HG03045 (cell line): ENCODE results near the gene UBE2M.
A peak's percentile ranks its signal among the peaks of the same experiment; 100 is the strongest.
"Not testable (repeated sequence)": the region's sequence is repeated elsewhere in the genome, so short reads cannot be mapped to it uniquely, and the experiment has no call there.

Experiments
- ATAC-seq: cut with Tn5 transposase; IDR thresholded peaks from one replicate; pipeline ENCODE4 v1.9.1; 2021; ENCODE audit warnings: mild to moderate bottlenecking, moderate library complexity; ENCODE audit not compliant: unreplicated experiment

The UBE2M gene

DNA sequence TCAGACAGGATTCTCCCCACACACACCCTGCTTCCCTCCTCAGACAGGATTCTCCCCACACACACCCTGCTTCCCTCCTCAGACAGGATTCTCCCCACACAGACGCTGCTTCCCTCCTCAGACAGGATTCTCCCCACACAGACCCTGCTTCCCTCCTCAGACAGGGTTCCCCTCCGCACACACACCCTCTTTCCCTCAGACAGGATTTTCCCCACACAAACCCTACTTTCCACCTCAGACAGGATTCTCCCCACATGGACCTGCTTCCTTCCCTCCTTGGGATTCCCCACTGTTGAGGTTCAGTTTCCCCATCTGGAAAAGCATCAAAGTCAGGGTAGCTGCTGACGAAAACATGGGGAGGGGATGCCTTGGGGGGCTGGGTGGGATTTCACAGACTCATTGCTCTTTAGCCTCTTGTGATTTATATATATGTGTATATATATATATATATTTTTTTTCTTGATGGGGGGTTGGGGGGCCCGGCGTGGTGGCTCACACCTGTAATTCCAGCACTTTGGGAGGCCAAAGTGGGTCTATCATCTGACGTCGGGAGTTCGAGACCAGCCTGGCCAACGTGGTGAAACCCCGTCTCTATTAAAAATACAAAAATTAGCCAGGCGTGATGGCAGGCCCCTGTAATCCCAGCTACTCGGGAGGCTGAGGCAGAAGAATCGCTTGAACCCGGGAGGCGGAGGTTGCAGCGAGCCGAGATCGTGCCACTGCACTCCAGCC is 15.6 kb downstream of the UBE2M start:
- not testable (repeated sequence) for ATAC-seq

DNA sequence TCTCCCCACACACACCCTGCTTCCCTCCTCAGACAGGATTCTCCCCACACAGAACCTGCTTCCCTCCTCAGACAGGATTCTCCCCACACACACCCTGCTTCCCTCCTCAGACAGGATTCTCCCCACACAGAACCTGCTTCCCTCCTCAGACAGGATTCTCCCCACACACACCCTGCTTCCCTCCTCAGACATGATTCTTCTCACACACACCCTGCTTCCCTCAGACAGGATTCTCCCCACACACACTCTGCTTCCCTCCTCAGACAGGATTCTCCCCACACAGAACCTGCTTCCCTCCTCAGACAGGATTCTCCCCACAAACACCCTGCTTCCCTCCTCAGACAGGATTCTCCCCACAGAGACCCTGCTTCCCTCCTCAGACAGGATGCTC is 19.2 kb downstream of the UBE2M start:
- not testable (repeated sequence) for ATAC-seq

DNA sequence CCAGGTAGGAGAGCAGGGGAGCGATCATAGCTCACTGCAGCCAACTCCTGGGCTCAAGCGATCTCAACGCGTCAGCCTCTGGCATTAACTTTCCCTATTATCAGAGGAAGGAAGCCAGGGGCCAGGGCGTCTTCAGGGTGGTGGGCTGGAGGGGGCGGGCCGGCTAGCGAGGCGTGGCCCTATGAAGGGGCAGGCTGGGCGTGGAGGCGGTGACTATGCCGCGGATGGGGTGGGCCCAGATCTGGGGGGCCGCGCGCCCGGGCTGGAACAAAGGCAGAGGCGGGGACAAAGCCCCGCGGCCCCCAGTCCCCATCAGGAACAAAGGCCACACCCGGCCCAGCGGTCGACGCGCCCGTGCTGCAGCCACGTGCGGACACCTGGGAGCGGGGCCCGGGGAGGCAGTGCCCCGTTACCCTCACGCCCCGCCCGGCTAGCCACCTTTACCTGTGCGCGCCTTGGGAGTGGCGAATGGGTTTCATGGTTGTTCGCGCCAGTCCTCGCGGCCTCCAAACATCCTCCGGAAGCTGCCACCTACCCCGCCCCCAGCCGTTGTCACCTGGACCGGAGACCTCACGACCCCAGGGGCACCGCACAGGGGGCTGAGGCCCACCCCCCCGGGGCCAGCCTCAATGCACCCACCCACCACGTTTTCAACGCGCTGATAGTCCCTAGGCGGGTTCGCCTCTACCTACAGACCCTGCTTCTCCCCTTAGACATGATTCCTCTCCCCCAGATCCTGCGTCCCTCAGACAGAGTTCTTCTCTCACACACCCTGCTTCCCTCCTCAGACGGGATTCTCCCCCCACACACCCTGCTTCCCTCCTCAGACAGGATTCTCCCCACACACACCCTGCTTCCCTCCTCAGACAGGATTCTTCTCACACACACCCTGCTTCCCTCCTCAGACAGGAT is 19.9 kb downstream of the UBE2M start:
- no peak for ATAC-seq

DNA sequence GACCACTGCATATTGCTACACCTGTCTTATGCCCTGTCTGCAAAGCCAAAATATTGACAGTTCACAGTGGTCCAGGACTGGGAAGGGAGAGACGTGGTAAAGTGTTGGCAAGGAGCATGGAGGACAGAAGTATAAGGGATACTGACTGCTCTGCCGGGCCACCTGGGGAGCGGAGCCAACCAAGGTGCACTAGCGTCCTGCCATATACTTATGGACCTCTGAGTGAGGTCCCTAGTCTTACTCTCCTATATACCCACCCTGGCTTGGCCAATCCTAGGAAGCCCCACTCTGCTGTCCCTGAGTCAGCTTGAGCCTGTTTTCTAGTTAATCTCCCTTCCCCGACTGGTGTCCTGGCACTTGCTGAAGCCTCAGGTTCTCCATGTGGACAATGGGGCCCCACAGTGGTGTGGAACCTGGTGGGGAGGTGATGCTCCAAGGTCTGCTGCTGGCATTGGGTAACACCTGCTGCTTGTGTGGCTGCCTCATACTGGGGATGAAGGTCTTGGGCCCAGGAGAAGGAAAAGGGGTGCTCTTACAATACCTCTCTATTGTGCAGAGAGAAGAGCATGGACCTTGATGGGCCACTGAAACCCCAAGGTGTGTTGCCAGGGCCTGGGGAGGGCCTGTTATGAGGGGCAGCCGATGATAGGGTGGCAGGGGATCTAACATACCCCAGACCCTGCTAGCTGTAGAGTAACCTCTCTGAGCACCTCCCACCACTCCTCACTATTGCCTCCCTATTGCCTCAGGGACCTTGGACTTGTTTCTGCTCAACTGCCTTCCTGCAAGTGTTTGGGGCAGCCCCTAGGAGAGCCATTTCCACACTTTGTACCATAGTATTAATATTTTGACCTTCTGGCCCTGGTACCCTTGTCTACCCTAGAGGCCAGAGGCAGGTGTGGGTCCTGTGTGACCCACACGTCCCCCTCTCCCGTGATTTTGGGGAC is 21.3 kb downstream of the UBE2M start:
- no peak for ATAC-seq

DNA sequence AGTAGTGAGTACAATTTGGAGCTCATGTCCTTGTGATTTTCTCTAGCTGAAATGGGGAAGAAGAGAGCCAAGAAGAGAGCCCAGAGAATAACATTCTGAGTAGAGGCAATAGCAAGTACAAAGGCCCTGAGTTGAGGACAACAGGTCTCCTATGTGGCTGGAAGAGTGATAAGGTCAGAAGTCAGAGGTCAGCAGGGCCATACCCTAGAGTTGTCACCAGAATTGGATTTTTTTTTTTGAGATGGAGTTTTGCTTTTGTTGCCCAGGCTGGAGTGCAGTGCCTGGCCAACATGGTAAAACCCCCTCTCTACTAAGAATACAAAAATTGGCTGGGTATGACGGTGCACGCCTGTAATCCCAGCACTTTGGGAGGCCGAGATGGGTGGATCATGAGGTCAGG is 22.6 kb downstream of the UBE2M start:
- no peak for ATAC-seq

DNA sequence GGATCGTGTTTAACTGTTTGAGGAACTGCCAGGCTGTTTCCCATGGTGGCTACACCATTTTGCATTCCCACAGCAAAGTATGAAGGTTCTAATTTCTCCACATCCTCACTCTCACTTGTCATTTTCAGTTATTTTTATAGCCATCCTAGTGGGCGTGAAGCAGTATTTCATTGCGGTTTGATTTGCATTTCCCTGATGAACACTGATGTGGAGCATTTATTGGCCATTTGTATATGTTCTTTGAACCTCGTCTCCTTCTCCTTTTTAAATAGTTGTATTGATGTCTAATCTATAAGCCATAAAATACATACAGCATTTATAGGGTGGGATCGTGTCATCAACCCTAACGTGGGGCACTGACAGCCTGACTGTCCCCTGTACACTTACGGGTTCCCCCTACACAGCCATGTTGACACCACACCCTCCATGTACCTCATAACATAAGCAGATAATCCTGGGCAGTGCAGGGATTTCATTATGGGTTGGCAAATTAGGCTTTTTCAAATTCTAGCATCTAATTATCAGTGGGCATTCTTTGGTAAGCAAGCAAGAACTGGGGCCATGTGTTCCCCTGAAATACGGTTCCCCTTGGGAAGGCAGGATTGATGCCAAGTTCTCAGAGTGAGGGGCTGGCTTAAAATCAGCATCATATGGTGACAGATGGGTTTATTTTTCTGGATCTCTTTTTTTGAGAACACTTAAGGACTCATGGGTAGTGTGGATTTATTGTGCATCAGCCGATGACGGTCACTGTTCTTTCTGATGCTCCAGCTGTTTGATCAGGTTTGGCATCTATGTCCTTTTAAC is 27.2 kb downstream of the UBE2M start:
- ATAC-seq, result no peak

DNA sequence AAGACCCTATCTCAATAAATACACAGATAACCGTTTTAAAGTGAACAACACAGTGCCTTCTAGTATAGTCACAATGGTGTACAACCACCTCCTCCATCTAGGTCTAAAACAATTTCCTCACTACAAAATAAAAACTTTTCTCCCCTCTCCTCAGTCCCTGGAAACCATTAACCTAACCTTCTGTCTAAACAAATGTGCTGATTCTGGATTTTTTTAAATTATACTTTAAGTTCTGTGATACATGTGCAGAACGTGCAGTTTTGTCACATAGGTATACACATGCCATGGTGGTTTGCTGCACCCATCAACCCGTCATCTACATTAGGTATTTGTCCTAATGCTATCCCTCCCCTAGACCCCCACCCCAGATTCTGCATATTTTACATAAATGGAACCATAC is 29.0 kb downstream of the UBE2M start:
- ATAC-seq, result no peak

DNA sequence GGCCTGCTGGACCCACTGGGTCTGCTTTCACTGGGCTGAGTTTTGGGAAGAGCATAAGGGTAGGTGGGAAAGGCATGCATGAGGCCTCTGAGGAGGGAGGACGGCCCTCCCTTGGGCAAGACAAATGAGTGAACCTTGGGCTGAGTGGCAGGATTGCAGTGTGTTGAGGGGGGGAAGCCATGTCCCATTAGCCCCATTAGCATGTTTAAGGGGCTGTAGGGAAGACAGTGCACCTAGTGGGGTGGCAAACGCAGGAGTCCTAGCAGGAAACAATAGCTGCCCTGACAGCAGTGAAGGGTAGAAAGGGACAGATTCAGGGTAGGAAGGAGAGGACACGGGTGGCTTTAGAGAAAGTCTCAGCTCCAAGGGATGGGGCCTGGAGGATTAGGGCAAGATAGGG is 35.7 kb downstream of the UBE2M start:
- ATAC-seq, result no peak

DNA sequence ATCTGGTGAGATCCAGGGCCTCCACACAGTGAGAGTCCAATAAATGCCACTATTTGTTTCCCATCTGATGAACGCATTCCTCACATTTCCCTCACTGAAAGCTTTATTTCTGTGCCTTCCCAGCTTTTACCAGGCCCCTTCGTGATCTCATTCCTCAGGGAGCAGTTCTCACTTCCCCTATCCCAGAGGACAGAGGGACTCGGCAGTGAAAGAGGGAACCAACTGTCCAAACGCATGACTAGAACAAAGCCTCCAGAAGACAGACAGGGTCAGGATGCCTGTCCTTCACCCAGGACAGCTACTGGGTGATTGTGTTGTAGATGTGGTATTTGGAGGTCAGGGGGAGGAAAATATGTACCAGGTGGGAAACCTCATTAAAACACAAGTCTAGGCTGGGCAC is 36.8 kb downstream of the UBE2M start:
- ATAC-seq, result no peak

DNA sequence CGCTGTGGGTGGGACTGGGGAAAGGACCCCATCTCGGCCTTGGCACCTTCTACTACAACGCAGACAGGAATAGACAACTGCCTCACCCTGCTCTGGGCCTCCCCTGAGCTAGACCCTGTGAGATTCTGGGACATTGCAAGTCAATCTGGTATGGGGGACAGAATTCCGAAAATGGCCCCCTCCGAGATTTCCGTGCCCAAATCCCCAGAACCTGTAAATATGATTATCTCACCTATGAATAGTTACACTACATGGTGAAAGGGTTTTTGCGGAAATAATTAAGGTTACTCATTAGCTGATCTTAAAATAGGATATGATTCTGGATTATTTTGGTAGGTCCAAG is 38.2 kb downstream of the UBE2M start:
- ATAC-seq, result no peak

DNA sequence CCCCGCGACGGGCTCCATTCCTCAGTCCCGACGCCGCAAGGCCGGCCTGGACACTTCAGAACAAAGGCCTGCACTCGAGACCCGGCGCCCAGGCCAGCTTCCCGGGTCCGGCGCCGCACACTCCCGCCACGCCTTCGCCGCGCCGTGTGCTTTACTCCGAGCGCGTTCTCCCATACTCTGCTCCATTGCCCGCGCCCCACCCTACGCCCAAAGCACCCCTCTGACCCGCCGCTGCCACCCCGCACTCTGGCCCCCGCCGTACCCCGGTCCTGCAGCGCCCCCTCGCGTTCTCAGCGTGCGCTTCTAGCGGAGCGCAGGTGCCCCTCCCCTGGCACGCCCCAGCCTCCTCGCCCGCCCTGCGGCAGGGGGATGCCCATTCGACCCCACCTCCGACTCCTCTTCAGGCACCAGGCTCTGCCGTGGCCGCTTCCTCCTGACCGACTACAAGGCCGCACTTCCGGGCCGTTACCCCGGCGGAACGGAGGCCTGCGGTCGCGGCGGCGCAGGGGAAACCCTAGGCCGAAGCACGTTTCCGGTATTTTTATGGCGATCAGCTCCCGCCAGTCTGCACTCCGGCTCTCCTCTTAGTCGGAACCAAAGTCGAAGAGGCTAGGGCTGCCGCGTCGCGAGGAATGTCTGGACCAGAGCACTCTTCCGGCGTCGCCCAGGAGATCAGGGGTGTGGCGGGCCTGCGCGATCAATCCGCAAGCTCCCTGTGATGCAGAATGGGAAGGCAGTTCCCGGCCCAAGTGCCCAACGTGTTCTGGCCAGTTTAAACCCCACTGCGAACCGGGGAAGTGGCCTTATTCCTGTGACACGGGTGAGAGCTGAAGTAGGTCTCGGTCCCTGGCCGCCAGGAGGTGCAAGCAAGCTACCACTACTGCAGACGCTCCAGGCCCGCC is 38.8 kb downstream of the UBE2M start, which contains the start of gene ZBTB45:
Gene ZBTB45 (minus strand): TSS at position 456 of the 902 bp plus-strand sequence. CDS start 2,137 bp downstream, outside the sequence.
- peak; percentile 83 for ATAC-seq

DNA sequence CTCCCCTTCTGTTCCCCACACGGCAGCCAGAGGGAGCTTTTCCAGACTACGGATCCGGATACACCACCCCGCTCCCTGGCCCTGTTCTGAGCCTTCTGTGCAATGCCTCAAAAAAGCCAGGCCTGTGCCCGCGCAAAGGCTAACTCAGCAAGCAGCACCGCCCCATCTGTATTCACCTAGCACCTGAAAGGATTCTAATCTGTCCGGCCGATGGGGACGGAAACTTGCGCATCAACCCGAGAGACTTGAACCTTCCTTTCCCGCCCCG is 39.4 kb downstream of the UBE2M start:
- no peak for ATAC-seq

DNA sequence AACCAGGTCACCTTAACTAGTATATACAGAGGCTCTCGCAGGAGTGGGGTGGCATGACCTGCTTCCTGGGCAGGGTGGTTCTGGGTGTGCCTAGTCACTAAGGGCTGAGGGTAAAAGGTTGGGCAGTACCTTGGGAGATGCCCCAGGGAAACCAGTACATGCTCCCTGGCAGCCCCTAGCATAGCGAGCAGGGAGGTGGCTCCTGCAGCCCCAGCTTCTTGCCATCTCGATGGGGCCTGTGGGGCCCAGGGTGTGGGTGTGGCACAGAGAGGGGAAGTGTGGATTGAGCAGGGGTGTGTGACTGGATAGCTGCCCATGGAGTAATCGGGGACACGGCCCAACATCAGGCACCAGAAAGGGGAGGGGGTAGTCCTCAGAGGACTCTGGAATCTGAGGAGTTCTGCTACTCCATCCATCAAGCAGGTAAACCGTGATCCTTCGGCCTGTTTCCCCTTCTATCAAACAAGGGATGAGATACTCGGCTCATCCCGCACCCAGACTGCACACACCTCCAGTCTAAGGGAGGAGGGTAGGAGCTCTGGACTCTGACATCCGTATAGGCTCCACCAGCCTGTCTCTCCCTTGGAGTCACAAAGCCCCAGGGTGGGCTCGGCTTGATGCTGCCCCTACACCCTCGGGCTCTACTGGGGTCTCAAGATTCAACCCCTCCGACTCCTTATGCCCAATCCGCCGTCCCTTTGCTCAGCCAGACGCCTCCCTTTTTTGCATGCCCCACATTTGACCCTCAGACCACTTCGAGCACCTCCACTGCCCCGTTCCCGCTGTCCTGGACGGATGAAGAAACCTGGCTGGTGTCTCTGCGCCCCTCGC is 39.9 kb downstream of the UBE2M start:
- no peak for ATAC-seq

DNA sequence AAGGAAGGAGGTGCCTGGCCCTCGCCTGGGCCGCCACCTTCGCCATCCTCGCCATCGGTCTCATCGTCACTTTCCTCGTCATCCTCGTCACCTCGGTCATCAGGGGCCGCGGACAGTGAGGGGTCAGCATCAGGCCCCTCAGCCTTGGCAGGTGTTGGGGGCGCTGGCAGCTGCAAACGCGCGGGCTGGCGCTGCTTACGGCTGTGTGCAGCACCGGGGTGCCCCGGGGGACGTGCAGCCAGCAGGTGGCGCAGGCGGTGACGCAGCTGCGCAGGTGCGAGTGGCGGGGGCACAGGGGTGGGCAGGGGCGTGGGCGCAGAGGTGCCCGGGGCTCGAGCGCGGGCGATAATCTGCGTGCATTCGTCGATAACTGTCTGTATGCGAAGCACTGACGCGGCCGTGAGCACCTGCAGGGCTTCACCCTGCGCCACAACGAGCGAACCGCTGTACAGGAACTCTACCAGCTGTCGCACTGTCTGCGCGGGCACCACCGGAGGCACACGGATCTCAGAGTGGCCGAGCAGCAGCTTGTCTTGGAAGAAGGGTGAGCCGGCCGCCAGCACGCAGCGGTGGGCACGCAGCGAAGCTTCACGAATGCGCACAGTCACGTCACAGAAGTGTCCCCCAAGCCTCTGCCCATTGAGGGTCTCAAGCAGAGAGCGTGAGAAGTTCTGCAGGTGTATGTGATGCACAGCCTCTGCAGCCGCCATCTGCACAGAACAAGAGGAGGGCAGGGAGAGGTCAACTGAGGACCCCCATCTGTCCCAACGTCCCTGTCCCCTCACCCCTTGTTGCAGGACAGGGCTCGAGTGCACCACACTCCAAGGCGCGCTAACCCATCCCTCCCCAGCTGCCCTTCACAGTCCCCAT is 41.2 kb downstream of the UBE2M start:
- no peak for ATAC-seq

DNA sequence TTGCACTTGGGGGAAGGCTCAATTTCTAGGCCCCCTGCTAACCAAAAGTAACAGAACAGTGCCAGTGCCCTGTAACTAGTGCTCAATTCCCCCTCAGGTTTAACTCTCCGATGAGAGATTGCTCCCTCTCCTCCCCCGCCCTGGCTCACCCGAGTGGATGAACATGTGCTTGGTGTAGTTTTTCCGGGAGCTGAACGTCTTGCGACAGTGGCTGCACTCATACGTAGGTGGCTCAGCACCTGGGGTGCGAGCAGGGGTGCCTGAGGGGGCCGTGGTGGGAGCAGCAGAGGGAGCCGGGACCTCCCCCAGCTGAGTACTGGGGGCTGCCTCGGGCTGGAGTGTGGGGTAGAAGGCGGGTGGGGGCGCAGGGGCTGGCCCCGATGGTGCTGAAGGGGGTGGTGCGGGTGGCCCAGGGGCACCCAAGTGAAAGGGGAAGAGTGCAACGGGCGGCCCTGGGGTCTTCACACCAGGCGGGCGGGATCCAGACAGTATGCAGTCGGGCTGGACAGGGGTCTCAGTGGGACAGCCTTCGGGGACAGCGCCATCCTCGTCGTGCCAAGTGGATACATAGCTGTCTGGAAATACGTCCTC is 42.1 kb downstream of the UBE2M start:
- ATAC-seq, result no peak

DNA sequence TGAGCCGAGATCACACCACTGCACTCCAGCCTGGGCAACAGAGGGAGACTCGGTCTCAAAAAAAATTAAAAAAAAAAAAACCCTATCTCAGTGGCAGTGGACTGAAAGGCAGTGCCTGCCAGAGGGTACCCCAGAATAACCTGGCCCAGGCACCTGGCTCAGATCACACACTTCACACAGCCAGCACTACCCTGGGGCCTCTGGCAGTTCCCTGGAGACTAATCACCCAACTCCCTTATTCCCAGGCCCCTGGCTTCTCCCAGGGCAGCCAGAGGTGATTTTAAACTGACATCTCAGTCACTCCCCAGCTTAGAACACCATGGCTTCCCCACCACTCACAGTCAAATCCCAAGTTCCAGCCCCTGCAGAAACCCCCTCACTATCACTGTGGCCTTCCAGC is 43.2 kb downstream of the UBE2M start:
- no peak for ATAC-seq

DNA sequence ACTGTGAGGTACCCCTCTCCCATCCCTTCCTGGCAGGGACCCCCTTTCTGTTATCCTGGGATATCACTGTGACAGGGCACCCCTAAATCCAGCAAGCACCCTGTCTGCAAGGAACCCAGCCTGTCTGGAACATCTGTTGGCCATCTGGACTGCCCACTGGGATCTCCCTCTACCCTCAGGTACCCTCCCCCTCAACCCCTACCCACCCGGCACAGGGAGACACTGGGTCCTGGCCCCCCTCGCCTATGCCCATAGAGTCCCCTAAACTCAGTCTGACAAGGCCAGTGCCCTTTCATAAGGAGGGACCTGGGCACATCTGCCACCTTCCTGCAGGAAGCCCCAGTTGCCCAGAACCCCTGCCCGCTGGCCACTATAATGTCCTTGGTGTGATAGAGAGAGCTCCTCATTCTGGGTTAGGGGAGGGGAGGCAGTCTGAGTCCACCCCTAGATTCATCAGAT is 43.8 kb downstream of the UBE2M start:
- no peak for ATAC-seq
